SK-N-MC (cell line): ENCODE data around the gene WDTC1.
"Not testable (repeated sequence)": the region's sequence is repeated elsewhere in the genome, so short reads cannot be mapped to it uniquely, and the experiment has no call there.

Experiments used
- DNase-seq: peaks from one replicate; pipeline ENCODE4 v3.0.0-alpha.2; 2011; ENCODE audit warnings: low read depth, low spot score
- H3K27ac ChIP-seq: fragments of 200-600 bp; sonication (generic); 2 replicates; pipeline ENCODE4 v1.5.1; 2016; ENCODE audit warnings: mixed run types
- H3K36me3 ChIP-seq: fragments of 200-600 bp; sonication (generic); 2 replicates; pipeline ENCODE4 v1.6.1; 2017; ENCODE audit warnings: antibody characterized with exemption, low read length, mixed read lengths; ENCODE audit not compliant: insufficient read depth
- H3K4me3 ChIP-seq: fragments of 200-600 bp; sonication (generic); 2 replicates; pipeline ENCODE4 v1.5.1; 2016
- H3K9ac ChIP-seq: fragments of 200-600 bp; sonication (generic); 2 replicates; pipeline ENCODE4 v1.8.0; 2017; ENCODE audit warnings: mixed run types, mixed read lengths; ENCODE audit not compliant: insufficient read length
- H3K9me3 ChIP-seq: fragments of 200-600 bp; sonication (generic); 2 replicates; pipeline ENCODE4 v1.6.1; 2017; ENCODE audit warnings: low read depth, mild to moderate bottlenecking, antibody characterized with exemption, low read length, moderate library complexity, mixed read lengths
- EZH2 ChIP-seq: fragments of 200-600 bp; sonication (generic); IDR thresholded peaks from one replicate; pipeline ENCODE4 v1.6.1; 2017; ENCODE audit warnings: antibody characterized with exemption
- FOXP2 ChIP-seq: optimal IDR thresholded peaks from 2 replicates; pipeline ENCODE3; 2011; ENCODE audit warnings: mild to moderate bottlenecking, moderate library complexity; ENCODE audit not compliant: insufficient read depth; ENCODE audit errors: extremely low read length, control extremely low read depth
- POLR2AphosphoS5 ChIP-seq: IDR thresholded peaks from 2 replicates; pipeline ENCODE4 v1.6.1; 2012; ENCODE audit warnings: mild to moderate bottlenecking, low read depth, low read length, borderline replicate concordance

The WDTC1 gene

DNA sequence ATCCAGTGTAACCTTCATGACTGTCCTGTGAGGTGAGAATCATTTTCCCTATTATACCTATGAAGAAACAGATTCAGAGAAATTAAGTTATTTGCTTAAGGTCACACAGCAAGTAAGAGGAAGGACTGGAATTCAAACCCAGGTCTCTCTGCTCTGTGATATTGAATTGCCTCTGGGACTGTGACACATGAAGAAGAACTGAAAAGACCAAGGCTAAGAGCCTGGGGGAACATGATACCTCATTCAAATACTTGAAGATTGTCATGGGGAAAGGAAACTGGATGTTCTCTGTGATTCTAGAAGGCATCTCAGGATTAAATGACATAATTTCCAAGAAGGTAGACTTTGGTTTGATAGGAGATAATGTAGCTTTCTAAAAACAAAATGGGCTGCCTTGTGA, 3.6 kb downstream of the WDTC1 start:
- no peak overlapping the region for H3K27ac ChIP-seq
- H3K4me3 ChIP-seq = no peak overlapping the region
- no peaks in the 10 kb centered on the region for H3K36me3 ChIP-seq
- no peak for TF ChIP-seq POLR2AphosphoS5
- no peak for TF ChIP-seq FOXP2
- H3K9me3 ChIP-seq = no peaks in the 10 kb centered on the region
- DNase-seq = no peak
- H3K9ac ChIP-seq = no peak overlapping the region

DNA sequence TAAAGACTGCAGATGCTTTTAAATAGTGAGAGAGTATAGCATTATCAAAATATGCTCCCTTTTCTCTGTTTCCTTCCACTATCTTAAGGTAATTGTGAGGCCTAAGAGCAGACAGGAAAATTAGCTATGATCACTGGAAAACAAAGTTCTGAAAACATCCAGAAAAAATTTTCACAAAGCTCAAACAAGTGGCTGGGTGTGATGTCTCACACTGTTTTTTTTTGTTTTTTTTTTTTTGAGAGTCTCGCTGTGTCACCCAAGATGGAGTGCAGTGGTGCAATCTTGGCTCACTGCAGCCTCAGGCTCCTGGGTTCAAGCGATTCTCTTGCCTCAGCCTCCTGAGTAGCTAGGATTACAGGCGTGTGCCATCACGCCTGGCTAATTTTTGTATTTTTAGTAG, 7.2 kb downstream of the WDTC1 start:
- Histone ChIP-seq H3K36me3 (no peaks in the 10 kb centered on the region), H3K4me3 (no peak overlapping the region), H3K9me3 (no peaks in the 10 kb centered on the region), H3K9ac (no peak overlapping the region), H3K27ac (no peak overlapping the region)
- TF ChIP-seq POLR2AphosphoS5 = no peak
- TF ChIP-seq EZH2 = no peak
- TF ChIP-seq FOXP2 = no peak
- no peak for DNase-seq

DNA sequence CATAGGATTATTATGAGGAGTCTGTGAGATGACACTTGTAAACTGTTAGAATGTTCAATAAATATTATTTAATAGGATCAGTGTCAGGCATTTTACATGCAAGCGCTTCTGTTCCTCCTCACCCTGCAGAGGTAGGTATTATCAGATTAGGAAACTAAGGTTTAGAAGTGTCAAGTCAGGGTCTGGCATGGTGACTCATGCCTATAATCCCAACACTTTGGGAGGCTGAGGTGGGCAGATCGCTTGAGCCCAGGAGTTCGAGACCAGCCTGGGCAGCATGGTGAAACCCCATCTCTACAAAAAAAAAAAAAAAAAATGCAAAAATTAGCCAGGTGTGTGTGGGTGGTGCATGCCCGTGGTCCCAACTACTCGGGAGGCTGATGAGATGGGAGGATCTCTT, 9.2 kb downstream of the WDTC1 start:
- not testable (repeated sequence) for DNase-seq, H3K36me3 ChIP-seq, H3K9ac ChIP-seq, H3K27ac ChIP-seq, H3K9me3 ChIP-seq, H3K4me3 ChIP-seq

DNA sequence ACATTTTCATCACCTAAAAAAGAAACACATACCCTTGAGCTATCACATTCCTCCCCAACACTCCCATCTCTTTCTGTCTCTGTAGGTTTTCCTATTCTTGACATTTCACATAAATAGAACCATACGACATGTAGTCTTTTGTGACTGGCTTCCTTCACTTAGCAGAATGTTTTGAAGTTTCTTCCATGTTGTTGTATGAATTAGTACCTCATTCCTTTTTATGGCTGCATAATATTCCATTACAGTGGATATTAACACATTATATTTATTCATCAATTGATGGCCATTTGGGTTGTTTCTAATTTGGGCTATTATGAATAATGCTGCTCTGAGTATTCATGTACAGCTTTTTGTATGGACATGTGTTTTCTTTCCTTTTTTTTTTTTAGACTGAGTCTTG, 11.8 kb downstream of the WDTC1 start:
- H3K9ac ChIP-seq = no peak overlapping the region

DNA sequence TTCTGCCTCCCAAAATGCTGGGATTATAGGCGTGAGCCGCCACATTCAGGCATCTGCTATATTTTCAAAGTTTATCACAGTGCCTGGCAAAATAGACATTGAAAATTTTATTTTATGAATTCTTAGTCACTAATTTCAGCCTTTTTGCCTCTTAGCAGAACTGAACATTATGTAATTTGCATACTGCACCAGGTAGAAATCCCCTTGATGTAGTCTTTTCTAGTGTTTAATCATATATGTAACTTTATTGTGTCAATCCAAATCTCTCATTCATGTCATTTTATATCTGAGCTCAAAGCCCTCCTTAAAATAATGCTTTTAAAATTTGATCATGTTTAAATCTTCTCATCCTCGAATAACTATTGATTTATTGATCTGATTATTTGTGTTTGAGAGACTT, 19.2 kb downstream of the WDTC1 start:
- TF ChIP-seq POLR2AphosphoS5 = no peak
- Histone ChIP-seq H3K9ac (no peak overlapping the region), H3K27ac (no peak overlapping the region), H3K9me3 (no peaks in the 10 kb centered on the region), H3K4me3 (no peak overlapping the region), H3K36me3 (no peaks in the 10 kb centered on the region)
- no peak for DNase-seq

More for the DNA sequence above, 11.8 kb downstream of the WDTC1 start:
- Histone ChIP-seq H3K9me3 (no peaks in the 10 kb centered on the region), H3K4me3 (no peak overlapping the region), H3K27ac (no peak overlapping the region), H3K36me3 (no peaks in the 10 kb centered on the region)
- no peak for TF ChIP-seq POLR2AphosphoS5
- TF ChIP-seq FOXP2 = no peak
- no peak for TF ChIP-seq EZH2
- no peak for DNase-seq

DNA sequence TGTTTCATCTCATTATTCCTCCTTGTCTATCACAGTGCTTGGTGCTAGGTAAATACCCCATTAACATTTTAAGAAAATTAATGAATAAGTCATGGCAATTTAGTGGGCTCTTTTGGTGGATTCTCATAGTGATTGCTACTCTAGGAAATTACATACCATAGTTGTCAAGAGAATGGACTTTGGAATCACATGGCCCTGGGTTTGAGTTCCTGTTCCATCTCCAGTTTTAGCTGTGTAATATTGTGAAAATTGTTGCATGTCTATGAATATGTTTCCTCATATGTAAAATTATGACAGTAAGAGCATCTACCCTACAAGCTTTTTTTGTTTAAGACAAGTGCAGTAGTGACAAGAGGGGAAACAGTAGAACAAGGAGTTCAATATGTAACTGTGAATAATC, 20.7 kb downstream of the WDTC1 start:
- no peak for DNase-seq
- H3K9me3 ChIP-seq = no peaks in the 10 kb centered on the region
- H3K27ac ChIP-seq = no peak overlapping the region
- no peak overlapping the region for H3K9ac ChIP-seq
- TF ChIP-seq POLR2AphosphoS5 (no peak), FOXP2 (no peak), EZH2 (no peak)
- no peak overlapping the region for H3K4me3 ChIP-seq
- no peaks in the 10 kb centered on the region for H3K36me3 ChIP-seq

DNA sequence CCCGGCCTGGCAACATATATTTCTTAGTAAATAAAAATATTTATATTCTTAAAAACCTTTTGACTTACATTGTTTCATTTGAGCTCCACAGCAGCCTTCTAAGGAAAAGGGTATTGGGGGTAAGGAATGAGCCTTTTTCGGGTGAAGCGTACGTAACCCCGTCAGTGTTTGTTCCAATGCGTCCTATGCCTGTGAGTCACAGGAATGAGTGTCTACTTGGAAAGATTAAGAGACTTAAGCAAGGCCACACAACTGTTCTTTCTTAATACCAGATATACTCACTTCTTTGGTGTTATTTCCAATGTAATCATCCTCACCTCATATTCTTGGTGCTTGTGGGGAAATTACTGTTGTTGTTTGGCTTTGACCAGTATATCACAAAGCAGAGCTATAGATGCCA, 22.7 kb downstream of the WDTC1 start:
- TF ChIP-seq POLR2AphosphoS5 (no peak), FOXP2 (no peak), EZH2 (no peak)
- H3K9ac ChIP-seq = no peak overlapping the region
- no peak for DNase-seq
- H3K27ac ChIP-seq = no peak overlapping the region
- no peaks in the 10 kb centered on the region for H3K9me3 ChIP-seq
- H3K36me3 ChIP-seq = no peaks in the 10 kb centered on the region
- no peak overlapping the region for H3K4me3 ChIP-seq

DNA sequence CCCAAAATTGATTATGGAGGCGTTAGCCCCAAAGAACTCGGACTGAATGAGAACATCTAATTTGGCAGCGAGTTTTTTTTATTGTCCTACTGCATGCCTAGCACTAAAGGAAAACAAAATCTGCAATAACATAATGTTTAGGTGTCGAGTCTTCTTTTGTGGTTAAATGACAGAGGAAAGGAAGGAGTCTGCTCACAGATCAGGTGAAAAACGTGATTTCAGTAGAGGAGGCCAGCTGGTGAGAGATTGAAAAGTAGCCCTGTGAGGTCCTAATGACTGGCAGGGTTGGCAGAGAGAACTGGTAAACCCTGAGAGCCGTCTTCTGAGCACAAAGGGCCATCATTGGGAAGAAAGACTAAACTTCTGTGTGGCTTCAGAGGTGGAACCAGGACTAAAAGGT, 24.2 kb downstream of the WDTC1 start:
- Histone ChIP-seq H3K4me3 (no peak overlapping the region), H3K27ac (no peak overlapping the region), H3K9me3 (no peaks in the 10 kb centered on the region), H3K36me3 (no peaks in the 10 kb centered on the region), H3K9ac (no peak overlapping the region)
- TF ChIP-seq POLR2AphosphoS5 (no peak), FOXP2 (no peak), EZH2 (no peak)
- DNase-seq = no peak

DNA sequence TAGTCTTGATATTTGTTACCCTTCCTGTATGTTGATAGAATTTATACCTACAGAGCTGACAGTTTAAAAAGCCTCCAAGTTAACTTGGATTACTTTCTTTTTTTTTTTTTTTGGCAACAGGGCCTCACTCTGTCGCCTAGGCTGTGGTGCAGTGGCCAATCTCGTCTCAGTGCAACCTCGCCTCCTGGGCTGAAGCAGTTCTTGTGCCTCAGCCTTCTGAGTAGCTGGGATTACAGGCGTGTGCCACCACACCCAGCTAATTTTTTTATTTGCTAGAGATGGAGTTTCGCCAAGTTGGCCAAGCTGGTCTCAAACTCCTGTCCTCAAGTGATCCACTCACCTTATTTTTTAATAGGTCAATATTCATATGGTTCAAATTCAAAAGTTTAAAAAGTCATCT, 32.7 kb downstream of the WDTC1 start:
- Histone ChIP-seq H3K9me3 (no peaks in the 10 kb centered on the region), H3K4me3 (no peak overlapping the region), H3K9ac (no peak overlapping the region), H3K27ac (no peak overlapping the region), H3K36me3 (peaks cover 11% of the 10 kb centered on the region; the same call in 1 of the 2 replicates)
- DNase-seq = no peak
- TF ChIP-seq FOXP2 (no peak), EZH2 (no peak), POLR2AphosphoS5 (no peak)

DNA sequence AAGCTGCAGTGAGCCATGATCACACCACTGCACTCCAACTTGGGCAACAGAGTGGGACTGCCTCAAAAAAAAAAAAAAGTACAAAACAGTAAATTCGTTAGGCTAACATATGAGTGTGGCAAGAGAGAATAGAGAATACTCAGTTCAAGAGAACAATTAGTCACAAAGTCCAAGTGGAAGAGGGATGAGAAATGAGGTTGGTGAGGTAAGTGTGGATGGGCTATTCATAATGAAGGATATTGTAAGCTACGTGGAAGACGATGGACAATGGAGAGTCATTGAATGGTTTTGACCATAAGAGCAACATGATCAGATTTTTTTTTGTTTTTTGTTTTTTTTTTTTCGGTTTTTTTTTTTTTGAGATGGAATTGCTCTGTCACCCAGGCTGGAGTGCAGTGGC, 34.8 kb downstream of the WDTC1 start:
- H3K36me3 ChIP-seq = peaks cover 10% of the 10 kb centered on the region; the same call in 1 of the 2 replicates
- H3K9ac ChIP-seq = no peak overlapping the region
- H3K4me3 ChIP-seq = no peak overlapping the region
- no peak for DNase-seq
- no peak for TF ChIP-seq EZH2
- no peak for TF ChIP-seq FOXP2
- no peak for TF ChIP-seq POLR2AphosphoS5
- no peaks in the 10 kb centered on the region for H3K9me3 ChIP-seq
- H3K27ac ChIP-seq = no peak overlapping the region
